Stimulated activated CD4-positive, alpha-beta T cell treated with anti-CD3 and anti-CD28 coated beads, TNF-alpha, amount 100 ng/mL, for 1 hour (primary cell): ENCODE data around the gene PLSCR3.

Source experiments
- DNase-seq, 3 donors: peaks; one replicate each; pipeline ENCODE4 v3.0.0-alpha.2; 2020; ENCODE audit warnings: low read depth in 3 of 3, low spot score in 1 of 3

Gene PLSCR3

GRCh38 chr17:7426896-7427489 lies 32.7 kb upstream of the PLSCR3 start:
- DNase-seq, result no peak

- DNase-seq, result no peak
Measured at GRCh38 chr17:7426203-7426863, 32.0 kb upstream of the PLSCR3 start.

- no peak for DNase-seq
Measured at GRCh38 chr17:7425756-7426155, 31.4 kb upstream of the PLSCR3 start.

- DNase-seq, result no peak
Measured at GRCh38 chr17:7425316-7425715, 31.0 kb upstream of the PLSCR3 start, which contains the start of gene SPEM2. Gene SPEM2, plus strand, starts transcription at chr17:7425616. Its CDS starts 73 bp downstream, at chr17:7425689.

- no peak for DNase-seq
Measured at GRCh38 chr17:7423679-7424078, 29.4 kb upstream of the PLSCR3 start.

- DNase-seq, result no peak
Measured at GRCh38 chr17:7421186-7421585, 26.9 kb upstream of the PLSCR3 start.

- DNase-seq, result no peak
Measured at GRCh38 chr17:7419819-7420610, 25.7 kb upstream of the PLSCR3 start, which contains the start of gene SPEM1. Gene SPEM1, plus strand, starts transcription at chr17:7420324. Its CDS starts 61 bp downstream, at chr17:7420385.

- no peak for DNase-seq
Measured at GRCh38 chr17:7418472-7419152, 24.3 kb upstream of the PLSCR3 start.

- no peak for DNase-seq
Measured at GRCh38 chr17:7417056-7417655, 22.8 kb upstream of the PLSCR3 start.

GRCh38 chr17:7416323-7416722 lies 22.0 kb upstream of the PLSCR3 start:
- no peak for DNase-seq

- DNase-seq, result no peak
Measured at GRCh38 chr17:7415784-7416183, 21.5 kb upstream of the PLSCR3 start.

- DNase-seq, result no peak
Measured at GRCh38 chr17:7414837-7415236, 20.5 kb upstream of the PLSCR3 start.

GRCh38 chr17:7413346-7413985 lies 19.1 kb upstream of the PLSCR3 start:
- DNase-seq, result no peak

- DNase-seq, result no peak
Measured at GRCh38 chr17:7411427-7411750, 17.1 kb upstream of the PLSCR3 start.

- no peak for DNase-seq
Measured at GRCh38 chr17:7410634-7411426, 16.5 kb upstream of the PLSCR3 start.

GRCh38 chr17:7409716-7410115 lies 15.4 kb upstream of the PLSCR3 start:
- no peak for DNase-seq

- DNase-seq, result no peak
Measured at GRCh38 chr17:7408863-7409262, 14.5 kb upstream of the PLSCR3 start.

- DNase-seq, result no peak
Measured at GRCh38 chr17:7408252-7408727, 14.0 kb upstream of the PLSCR3 start.

- no peak for DNase-seq
Measured at GRCh38 chr17:7407485-7408251, 13.3 kb upstream of the PLSCR3 start, which contains the start of gene NLGN2. Gene NLGN2, plus strand, starts transcription at chr17:7407845. Its CDS starts 411 bp downstream, at chr17:7408256.
